Dedifferentiated amniotic fluid mesenchymal stem cell (primary cell): ENCODE results near the gene DNASE1L3.

Experiments
- DNase-seq: peaks from one replicate; pipeline ENCODE4 v3.0.0-alpha.2; 2016; ENCODE audit errors: extremely low spot score

Gene DNASE1L3

GRCh38 chr3:58158442-58159153 lies 52.2 kb downstream of the DNASE1L3 start:
- no peak for DNase-seq

GRCh38 chr3:58157700-58158099 lies 53.1 kb downstream of the DNASE1L3 start:
- no peak for DNase-seq

DNA sequence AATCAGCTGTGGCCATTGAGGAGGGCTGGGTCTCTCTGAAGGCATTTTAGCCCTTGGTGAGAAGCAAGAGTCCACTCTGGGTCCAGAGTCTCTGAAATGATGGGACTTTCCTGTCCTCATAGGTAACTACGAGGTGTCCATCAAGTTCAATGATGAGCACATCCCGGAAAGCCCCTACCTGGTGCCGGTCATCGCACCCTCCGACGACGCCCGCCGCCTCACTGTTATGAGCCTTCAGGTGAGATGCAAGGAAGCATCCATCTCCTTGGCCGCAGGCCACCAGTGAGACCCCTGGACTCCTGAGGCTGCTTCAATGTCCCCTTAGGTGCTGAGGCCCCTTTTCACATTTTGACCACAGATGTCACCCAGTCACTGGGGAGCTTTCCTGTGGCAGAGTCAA lies 54.9 kb downstream of the DNASE1L3 start:
- no peak for DNase-seq

DNA sequence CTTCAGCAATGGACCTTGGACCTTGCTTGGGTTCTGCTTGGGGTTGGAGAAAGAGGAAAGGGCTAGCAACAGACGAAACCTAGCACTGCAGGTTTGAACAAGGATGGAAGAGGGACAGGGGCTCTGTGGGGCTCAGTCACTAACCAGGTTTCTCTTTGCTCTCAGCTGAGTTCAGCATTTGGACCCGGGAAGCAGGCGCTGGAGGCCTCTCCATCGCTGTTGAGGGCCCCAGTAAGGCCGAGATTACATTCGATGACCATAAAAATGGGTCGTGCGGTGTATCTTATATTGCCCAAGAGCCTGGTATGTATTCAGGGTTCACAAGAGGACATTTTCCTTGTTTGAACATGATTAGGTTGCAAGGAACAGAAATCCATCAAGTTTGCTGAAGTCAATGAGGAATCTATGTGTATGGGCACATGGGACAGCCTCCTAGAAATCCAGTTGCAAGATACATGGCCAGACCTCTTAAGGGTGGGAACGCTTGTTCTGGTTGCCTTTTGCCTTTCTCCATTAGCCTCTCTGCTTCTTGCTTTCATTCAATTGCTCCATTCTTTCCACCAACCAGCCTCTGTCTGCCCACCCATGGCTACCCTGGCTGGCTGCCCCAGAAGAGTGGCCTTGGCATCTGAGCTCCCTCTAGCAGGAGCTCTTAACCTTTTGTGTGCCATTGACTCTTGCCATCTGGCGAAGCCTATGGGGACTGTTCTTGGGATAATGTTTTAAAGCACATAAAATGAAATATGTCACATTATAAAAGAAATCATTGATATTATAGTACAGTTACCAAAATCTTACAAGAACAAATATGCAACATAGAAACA lies 55.9 kb downstream of the DNASE1L3 start:
- DNase-seq, result no peak

DNA sequence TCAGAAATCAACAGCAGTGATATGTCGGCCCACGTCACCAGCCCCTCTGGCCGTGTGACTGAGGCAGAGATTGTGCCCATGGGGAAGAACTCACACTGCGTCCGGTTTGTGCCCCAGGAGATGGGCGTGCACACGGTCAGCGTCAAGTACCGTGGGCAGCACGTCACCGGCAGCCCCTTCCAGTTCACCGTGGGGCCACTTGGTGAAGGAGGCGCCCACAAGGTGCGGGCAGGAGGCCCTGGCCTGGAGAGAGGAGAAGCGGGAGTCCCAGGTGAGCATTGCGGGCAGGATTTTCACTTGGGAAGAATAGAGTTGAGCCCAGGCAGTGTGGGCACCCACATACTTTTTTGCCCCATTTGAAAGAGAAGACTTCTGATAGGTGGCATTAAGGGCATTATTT lies 57.4 kb downstream of the DNASE1L3 start:
- no peak for DNase-seq

DNA sequence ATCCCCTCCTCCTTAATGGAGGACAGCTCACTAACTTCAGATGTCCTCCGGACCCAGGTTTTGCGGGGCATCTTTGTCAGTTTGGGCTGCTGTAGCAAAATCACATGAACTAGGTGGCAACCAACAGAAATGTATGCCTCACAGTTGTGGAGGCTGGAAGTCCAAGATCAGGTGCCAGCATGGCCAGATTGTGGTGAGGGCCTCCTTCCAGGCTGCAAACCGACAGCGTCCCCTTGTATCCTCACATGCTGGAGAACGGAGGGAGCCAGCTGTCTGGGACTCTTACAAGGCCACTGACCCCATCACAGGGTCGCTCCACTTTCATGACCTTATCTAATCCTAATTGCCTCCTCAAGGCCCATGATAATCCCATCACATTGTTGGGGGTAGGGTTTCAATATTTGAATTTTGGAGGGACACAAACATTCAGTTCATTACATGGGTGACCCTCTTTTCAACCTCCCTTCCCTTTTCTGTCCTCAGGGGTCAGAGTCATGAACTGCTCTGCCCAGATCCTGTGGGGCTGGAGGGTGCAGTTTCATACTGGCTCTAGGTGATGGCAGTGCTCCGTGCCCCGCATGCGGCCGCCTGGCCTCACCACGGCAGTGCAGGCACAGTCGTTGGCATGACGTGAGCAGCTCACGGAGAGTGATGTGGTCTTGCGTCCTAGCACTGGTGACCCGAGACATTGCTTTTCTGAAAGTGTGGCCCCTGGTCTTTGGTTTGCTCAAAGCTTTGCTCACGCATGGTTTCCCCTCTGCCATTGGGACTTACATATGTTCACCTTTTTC lies 58.4 kb downstream of the DNASE1L3 start:
- no peak for DNase-seq

GRCh38 chr3:58151637-58152036 lies 59.1 kb downstream of the DNASE1L3 start:
- DNase-seq, result no peak

- no peak for DNase-seq
Observed at GRCh38 chr3:58150810-58151199, 60.0 kb downstream of the DNASE1L3 start.

GRCh38 chr3:58150130-58150809 lies 60.5 kb downstream of the DNASE1L3 start:
- no peak for DNase-seq

GRCh38 chr3:58148049-58148448 lies 62.7 kb downstream of the DNASE1L3 start:
- no peak for DNase-seq

GRCh38 chr3:58144478-58145325 lies 66.1 kb downstream of the DNASE1L3 start:
- no peak for DNase-seq

DNA sequence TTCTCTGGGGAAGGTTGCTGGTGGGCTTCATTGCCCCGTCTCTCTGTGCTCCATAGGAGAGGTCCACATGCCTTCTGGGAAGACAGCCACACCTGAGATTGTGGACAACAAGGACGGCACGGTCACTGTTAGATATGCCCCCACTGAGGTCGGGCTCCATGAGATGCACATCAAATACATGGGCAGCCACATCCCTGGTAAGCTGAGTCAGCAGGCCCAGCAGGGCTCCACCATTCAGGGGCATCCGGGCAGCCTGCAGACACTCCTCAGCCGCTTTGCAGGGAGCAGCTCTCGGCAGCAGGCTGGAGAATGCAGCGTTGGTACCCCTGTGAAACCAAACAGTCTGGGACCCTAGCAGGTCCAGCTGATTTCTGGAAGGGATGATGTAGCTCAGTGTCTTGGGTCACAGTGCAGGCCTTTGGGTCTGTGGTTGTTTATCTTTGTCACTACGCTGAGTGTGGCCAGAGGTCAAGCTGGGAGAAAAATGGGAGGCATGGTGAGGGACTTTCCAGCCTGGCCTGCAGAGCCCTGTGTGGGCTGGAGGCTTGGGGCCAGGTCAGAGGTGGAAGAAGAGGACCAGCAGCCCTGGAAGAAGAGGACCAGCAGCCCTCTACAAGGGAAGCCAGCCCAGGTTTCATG lies 67.2 kb downstream of the DNASE1L3 start:
- DNase-seq, result no peak
